NCI-H446 treated with DMSO at 0.1 percent for 48 hours (cell line): ENCODE results near the gene LIMA1.
"Not testable (repeated sequence)": the region's sequence is repeated elsewhere in the genome, so short reads cannot be mapped to it uniquely, and the experiment has no call there.

ENCODE experiments used
- DNase-seq: peaks from one replicate; lab custom pipeline; 2025; lab: John Stamatoyannopoulos, UW

Gene LIMA1

GRCh38 chr12:50247665-50248064 lies 35.7 kb downstream of the LIMA1 start:
- DNase-seq, result not testable (repeated sequence)

GRCh38 chr12:50246873-50247612 lies 36.3 kb downstream of the LIMA1 start:
- DNase-seq, result peak; percentile 81

GRCh38 chr12:50246197-50246865 lies 37.0 kb downstream of the LIMA1 start:
- no peak for DNase-seq

- DNase-seq, result no peak
Observed at GRCh38 chr12:50243507-50243906, 39.8 kb downstream of the LIMA1 start.

GRCh38 chr12:50242751-50243191 lies 40.5 kb downstream of the LIMA1 start:
- DNase-seq, result no peak

- no peak for DNase-seq
Observed at GRCh38 chr12:50241178-50241577, 42.1 kb downstream of the LIMA1 start.

- no peak for DNase-seq
Observed at GRCh38 chr12:50240792-50241114, 42.6 kb downstream of the LIMA1 start.

GRCh38 chr12:50240096-50240791 lies 43.1 kb downstream of the LIMA1 start:
- no peak for DNase-seq

GRCh38 chr12:50239355-50239891 lies 43.9 kb downstream of the LIMA1 start:
- no peak for DNase-seq

GRCh38 chr12:50234347-50234746 lies 49.0 kb downstream of the LIMA1 start:
- DNase-seq, result no peak

- no peak for DNase-seq
Observed at GRCh38 chr12:50232771-50233209, 50.5 kb downstream of the LIMA1 start.

GRCh38 chr12:50232206-50232605 lies 51.1 kb downstream of the LIMA1 start:
- no peak for DNase-seq

- DNase-seq, result no peak
Observed at GRCh38 chr12:50231346-50231745, 52.0 kb downstream of the LIMA1 start.

- no peak for DNase-seq
Observed at GRCh38 chr12:50230217-50230616, 53.1 kb downstream of the LIMA1 start.

- DNase-seq, result no peak
Observed at GRCh38 chr12:50224026-50224692, 59.2 kb downstream of the LIMA1 start.

- DNase-seq, result peak; percentile 62
Observed at GRCh38 chr12:50222275-50222783, 61.0 kb downstream of the LIMA1 start.

- DNase-seq, result peak; percentile 64
Observed at GRCh38 chr12:50221228-50222008, 61.9 kb downstream of the LIMA1 start.

GRCh38 chr12:50220363-50220995 lies 62.8 kb downstream of the LIMA1 start:
- DNase-seq, result no peak

GRCh38 chr12:50219544-50219943 lies 63.8 kb downstream of the LIMA1 start:
- DNase-seq, result no peak

- not testable (repeated sequence) for DNase-seq
Observed at GRCh38 chr12:50219001-50219400, 64.3 kb downstream of the LIMA1 start.

GRCh38 chr12:50218386-50218785 lies 64.9 kb downstream of the LIMA1 start:
- no peak for DNase-seq
